DOHH2 (cell line): Measurements from ENCODE around the gene CDKN2B-AS1.

Experiments
- H3F3A ChIP-seq: fragments of 200-600 bp; sonication (generic), shearing (Covaris generic); 2 replicates; pipeline ENCODE4 v1.6.0; 2016; ENCODE audit warnings: antibody characterized with exemption, mild to moderate bottlenecking; ENCODE audit not compliant: control insufficient read depth, insufficient read depth
- H3K27ac ChIP-seq: fragments of 200-600 bp; sonication (generic); 2 replicates; pipeline ENCODE4 v1.5.1; 2014; ENCODE audit warnings: low read depth, mild to moderate bottlenecking, low read length, moderate library complexity
- H3K27me3 ChIP-seq: fragments of 200-600 bp; sonication (generic); 2 replicates; pipeline ENCODE4 v1.6.1; 2014; ENCODE audit warnings: mild to moderate bottlenecking, low read length, mixed read lengths; ENCODE audit not compliant: control insufficient read depth
- H3K36me3 ChIP-seq: fragments of 200-600 bp; sonication (generic); 2 replicates; pipeline ENCODE4 v1.6.1; 2014; ENCODE audit warnings: mild to moderate bottlenecking, low read length, moderate library complexity, mixed read lengths; ENCODE audit not compliant: control insufficient read depth
- H3K4me1 ChIP-seq: fragments of 200-600 bp; sonication (generic); 2 replicates; pipeline ENCODE4 v1.6.1; 2014; ENCODE audit warnings: mild to moderate bottlenecking, low read length, mixed read lengths; ENCODE audit not compliant: control insufficient read depth
- H3K4me2 ChIP-seq: fragments of 200-600 bp; sonication (generic); 2 replicates; pipeline ENCODE4 v1.6.0; 2014; ENCODE audit warnings: mild to moderate bottlenecking, low read length, moderate library complexity
- H3K4me3 ChIP-seq: fragments of 200-600 bp; sonication (generic); 2 replicates; pipeline ENCODE4 v1.5.1; 2014; ENCODE audit warnings: mild to moderate bottlenecking, low read length, mixed read lengths
- H3K79me2 ChIP-seq: fragments of 200-600 bp; sonication (generic); 2 replicates; pipeline ENCODE4 v1.6.1; 2014; ENCODE audit warnings: mild to moderate bottlenecking, low read length, mixed read lengths; ENCODE audit not compliant: control insufficient read depth
- H3K9me2 ChIP-seq: fragments of 200-600 bp; sonication (generic); replicated peaks from 2 replicates; pipeline ENCODE4 v1.6.1; 2014; ENCODE audit warnings: mild to moderate bottlenecking, low read length, mixed read lengths; ENCODE audit not compliant: control insufficient read depth
- H3K9me3 ChIP-seq: fragments of 200-600 bp; sonication (generic); 2 replicates; pipeline ENCODE4 v1.6.1; 2014; ENCODE audit warnings: antibody characterized with exemption, low read length, mixed read lengths; ENCODE audit not compliant: control insufficient read depth, insufficient read depth
- H4K20me1 ChIP-seq: fragments of 200-600 bp; sonication (generic); 2 replicates; pipeline ENCODE4 v1.6.0; 2014; ENCODE audit warnings: low read depth, mild to moderate bottlenecking, antibody characterized with exemption, low read length, moderate library complexity; ENCODE audit not compliant: control insufficient read depth, insufficient read depth
- EZH2phosphoT487 ChIP-seq: fragments of 200-600 bp; sonication (generic); IDR thresholded peaks from 2 replicates; pipeline ENCODE4 v1.6.1; 2017; ENCODE audit warnings: borderline replicate concordance, mild to moderate bottlenecking, antibody characterized with exemption, low read length, moderate library complexity, mixed read lengths
- TF ChIP-seq, protein P1 (sequence below): fragments of 200-600 bp; sonication (generic); IDR thresholded peaks from one replicate; pipeline ENCODE4 v1.5.1; 2014; ENCODE audit warnings: antibody characterized with exemption, mild to moderate bottlenecking, low read depth, low read length; ENCODE audit not compliant: poor library complexity, severe bottlenecking

CDKN2B-AS1 gene

DNA sequence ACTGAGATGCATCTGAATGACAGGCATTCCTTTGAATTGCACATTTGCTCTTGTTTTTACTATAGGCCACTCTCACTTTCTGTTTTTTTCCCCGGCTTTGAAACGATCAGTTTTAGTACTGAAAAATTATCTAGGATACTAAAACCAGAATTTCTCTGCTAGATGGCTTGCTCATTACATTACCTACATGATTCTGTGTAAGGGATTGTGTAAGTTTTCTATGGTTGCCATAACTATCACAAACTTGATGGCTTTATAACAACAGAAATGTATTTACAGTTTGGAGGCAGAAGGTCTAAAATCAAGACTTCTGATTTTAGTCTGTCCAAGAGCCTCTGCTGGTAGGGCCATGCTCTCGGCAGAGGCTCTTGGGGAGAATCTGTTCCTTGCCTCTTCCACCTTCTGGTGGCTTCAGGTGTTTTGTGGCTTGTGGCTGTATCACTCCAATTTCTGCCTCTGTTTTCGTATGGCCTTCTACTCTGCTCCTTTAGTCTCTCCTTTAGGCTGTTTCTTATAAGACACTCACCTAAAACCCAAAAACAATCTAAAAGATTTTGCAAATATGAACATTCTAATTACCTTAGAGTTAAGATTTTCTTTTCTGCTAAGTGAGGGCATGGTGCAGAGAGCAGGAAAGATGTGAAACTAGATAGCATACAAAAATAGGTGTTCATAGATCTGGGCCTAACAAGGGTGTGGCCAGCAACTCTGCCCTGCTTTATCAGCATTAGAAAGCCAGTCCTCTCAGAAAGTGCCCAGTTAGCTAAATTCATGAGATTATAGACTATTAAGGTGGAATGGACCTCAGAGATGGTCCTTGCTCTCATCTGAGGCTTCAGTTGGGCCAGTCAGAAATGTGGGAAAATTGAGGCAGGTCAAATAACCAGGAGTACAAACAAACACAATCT lies 107.8 kb downstream of the CDKN2B-AS1 start:
- TF ChIP-seq EZH2phosphoT487 = no peak
- TF ChIP-seq, protein P1, sequence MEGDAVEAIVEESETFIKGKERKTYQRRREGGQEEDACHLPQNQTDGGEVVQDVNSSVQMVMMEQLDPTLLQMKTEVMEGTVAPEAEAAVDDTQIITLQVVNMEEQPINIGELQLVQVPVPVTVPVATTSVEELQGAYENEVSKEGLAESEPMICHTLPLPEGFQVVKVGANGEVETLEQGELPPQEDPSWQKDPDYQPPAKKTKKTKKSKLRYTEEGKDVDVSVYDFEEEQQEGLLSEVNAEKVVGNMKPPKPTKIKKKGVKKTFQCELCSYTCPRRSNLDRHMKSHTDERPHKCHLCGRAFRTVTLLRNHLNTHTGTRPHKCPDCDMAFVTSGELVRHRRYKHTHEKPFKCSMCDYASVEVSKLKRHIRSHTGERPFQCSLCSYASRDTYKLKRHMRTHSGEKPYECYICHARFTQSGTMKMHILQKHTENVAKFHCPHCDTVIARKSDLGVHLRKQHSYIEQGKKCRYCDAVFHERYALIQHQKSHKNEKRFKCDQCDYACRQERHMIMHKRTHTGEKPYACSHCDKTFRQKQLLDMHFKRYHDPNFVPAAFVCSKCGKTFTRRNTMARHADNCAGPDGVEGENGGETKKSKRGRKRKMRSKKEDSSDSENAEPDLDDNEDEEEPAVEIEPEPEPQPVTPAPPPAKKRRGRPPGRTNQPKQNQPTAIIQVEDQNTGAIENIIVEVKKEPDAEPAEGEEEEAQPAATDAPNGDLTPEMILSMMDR = no peak

DNA sequence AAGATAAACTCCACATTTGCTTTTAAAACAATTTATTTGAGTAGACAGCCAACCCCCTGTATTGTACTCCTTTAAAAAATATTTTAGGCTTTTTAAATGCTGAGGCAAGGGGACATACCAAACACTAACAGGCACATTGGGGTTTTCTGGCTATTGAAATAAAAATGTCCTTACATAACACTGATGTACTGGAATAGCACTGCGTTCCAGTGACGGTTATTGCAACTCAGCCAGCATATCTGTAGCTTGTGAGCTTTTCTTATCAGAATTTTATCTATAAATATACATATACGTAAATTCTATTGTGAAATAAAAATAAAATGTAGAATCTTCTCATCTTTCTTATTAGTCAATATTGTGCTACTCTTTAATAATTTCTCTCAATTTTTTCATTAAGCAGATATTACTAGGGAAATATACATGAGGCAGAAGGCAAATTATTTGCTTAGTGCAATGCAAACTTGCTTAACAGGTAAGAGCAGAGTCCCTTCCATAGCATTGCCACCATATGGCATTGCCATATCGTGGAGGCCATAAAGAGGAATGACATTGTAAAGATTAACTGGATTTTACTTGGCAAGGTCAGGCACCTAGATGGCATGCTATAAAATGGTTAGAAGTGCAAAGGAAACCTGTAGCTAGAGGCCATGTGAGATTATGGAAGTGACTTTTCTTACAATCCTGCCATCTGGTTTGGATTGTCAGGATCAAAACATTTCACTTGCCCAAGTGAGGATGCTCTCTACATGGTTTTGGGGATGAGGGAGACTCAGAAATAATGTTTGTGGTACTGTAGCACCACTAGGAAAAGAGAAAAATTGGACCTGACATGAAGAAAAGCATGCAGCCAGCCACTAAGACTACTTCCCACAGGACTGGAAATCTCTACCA lies 109.3 kb downstream of the CDKN2B-AS1 start:
- Histone ChIP-seq H3K4me1 (no peaks in the 10 kb centered on the region), H3K27ac (no peak overlapping the region)

More for the DNA sequence above, 107.8 kb downstream of the CDKN2B-AS1 start:
- Histone ChIP-seq H3F3A (no peaks in the 10 kb centered on the region), H3K9me3 (no peaks in the 10 kb centered on the region), H3K79me2 (no peaks in the 10 kb centered on the region), H3K4me2 (no peak overlapping the region), H3K9me2 (no peaks in the 10 kb centered on the region), H3K36me3 (no peaks in the 10 kb centered on the region), H3K27ac (no peak overlapping the region), H3K4me1 (no peaks in the 10 kb centered on the region), H3K4me3 (no peak overlapping the region), H3K27me3 (no peaks in the 10 kb centered on the region), H4K20me1 (no peaks in the 10 kb centered on the region)

DNA sequence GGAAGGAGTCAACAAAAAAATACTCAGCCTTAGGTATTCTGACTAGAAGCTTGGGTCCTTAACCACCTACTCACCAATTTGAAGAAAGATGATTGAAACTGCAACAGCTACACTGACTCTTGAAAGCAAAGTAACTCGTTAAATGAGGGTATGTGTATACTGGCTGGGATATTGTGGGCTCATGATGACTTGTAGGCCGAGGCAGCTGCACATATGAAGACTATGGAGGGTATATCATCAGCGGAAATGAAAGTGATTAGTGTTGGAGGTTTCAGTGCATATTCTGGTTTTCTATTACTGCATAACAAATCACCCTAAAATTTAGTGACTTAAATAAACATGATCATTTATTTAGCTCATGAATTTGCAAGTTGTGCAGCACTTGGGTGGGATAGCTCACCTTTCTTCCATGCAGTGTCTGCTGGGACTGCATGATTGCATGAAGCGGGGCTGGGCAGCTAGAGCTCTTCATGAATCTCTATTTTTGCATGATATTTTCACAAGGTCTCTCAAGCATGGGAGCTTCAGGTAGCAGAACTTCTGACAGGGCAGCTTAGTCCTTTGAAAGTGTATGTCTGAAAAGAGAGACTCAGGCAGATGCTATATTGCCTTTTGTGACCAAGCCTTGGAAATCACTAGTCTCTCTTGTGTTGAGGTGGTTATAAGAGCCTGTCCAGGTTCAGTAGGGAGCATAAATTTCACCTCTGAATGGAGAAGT lies 110.6 kb downstream of the CDKN2B-AS1 start:
- H3K9me2 ChIP-seq = no peaks in the 10 kb centered on the region
- no peaks in the 10 kb centered on the region for H4K20me1 ChIP-seq
- no peaks in the 10 kb centered on the region for H3F3A ChIP-seq
- no peak for TF ChIP-seq EZH2phosphoT487
- TF ChIP-seq, protein P1 = no peak
- no peak overlapping the region for H3K27ac ChIP-seq
- no peaks in the 10 kb centered on the region for H3K36me3 ChIP-seq
- no peaks in the 10 kb centered on the region for H3K9me3 ChIP-seq
- no peaks in the 10 kb centered on the region for H3K79me2 ChIP-seq
- no peak overlapping the region for H3K4me2 ChIP-seq
- no peaks in the 10 kb centered on the region for H3K4me1 ChIP-seq
- H3K27me3 ChIP-seq = no peaks in the 10 kb centered on the region
- no peak overlapping the region for H3K4me3 ChIP-seq

More for the DNA sequence above, 109.3 kb downstream of the CDKN2B-AS1 start:
- no peaks in the 10 kb centered on the region for H4K20me1 ChIP-seq
- H3K4me3 ChIP-seq = no peak overlapping the region
- H3K4me2 ChIP-seq = no peak overlapping the region
- no peak for TF ChIP-seq EZH2phosphoT487
- TF ChIP-seq, protein P1 = no peak
- no peaks in the 10 kb centered on the region for H3K36me3 ChIP-seq
- H3K9me2 ChIP-seq = no peaks in the 10 kb centered on the region
- H3K27me3 ChIP-seq = no peaks in the 10 kb centered on the region
- no peaks in the 10 kb centered on the region for H3F3A ChIP-seq
- no peaks in the 10 kb centered on the region for H3K79me2 ChIP-seq
- H3K9me3 ChIP-seq = no peaks in the 10 kb centered on the region
